HG02970 (cell line): ENCODE measurements around the gene VAMP8.
"Not testable (repeated sequence)": the region's sequence is repeated elsewhere in the genome, so short reads cannot be mapped to it uniquely, and the experiment has no call there.

Experiments
- ATAC-seq: cut with Tn5 transposase; IDR thresholded peaks from one replicate; pipeline ENCODE4 v1.9.1; 2021; ENCODE audit warnings: mild to moderate bottlenecking, moderate library complexity, moderate number of reproducible peaks; ENCODE audit not compliant: unreplicated experiment, low FRiP score

VAMP8 gene

DNA sequence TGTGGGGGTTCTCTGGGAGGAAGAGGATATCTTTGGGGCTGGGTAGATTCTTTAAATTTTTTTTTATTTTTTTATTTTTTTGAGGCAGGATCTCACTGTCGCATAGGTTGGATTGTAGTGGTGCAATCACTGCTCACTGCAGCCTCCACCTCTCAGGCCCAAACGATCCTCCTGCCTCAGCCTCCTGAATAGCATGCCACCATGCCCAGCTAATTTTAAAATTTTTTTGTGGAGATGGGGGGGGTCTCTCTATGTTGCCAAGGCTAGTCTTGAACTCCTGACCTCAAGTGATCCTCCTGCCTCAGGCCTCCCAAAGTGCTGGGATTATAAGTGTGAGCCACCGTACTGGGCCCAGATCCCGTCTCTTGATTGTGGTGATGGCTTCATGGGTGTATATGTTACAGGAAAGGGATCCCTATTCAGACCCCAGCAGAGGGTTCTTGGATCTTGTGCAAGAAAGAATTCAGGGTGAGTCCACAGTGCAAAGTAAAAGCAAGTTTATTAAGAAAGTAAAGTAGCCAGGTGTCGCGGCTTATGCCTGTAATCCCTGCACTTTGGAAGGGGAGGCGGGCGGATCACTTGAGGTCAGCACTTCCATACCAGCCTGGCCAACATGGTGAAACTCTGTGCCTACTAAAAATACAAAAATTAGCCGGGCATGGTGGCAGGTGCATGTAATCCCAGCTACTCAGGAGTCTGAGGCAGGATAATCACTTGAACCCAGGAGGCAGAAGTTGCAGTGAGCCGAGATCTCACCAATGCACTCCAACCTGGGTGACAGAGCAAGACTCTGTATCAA, 36.5 kb downstream of the VAMP8 start:
- no peak for ATAC-seq

DNA sequence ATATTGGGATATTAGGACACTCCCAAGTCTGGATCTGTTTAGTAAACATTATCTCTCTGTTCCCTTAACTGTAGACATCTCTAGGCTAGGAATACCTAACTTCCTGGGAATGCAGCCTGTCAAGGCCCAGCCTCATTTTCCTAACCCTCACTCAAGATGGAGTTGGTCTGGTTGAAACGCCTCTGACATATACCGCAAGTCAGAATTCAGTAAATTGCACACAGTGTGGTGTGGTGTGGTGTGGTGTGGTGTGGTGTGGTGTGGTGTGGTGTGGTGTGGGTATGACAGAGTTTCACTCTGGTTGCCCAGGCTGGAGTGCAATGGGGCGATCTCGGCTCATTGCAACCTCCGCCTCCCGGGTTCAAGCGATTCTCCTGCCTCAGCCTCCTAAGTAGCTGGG, 37.4 kb downstream of the VAMP8 start:
- ATAC-seq: not testable (repeated sequence)

DNA sequence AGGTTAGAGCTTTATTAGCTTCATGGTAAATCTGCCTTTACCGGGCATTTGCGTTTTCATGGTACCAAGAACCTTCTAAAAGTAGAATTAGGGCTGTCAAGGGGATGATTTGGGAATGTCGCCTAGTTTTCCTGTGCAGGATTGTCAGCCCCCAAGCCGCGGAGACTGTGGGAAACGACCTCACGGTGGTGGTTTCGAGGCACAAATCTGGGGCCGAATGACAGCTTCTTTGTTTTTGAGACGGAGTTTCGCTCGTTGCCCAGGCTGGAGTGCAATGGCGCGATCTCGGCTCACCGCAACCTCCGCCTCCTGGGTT, 38.0 kb downstream of the VAMP8 start:
- no peak for ATAC-seq

DNA sequence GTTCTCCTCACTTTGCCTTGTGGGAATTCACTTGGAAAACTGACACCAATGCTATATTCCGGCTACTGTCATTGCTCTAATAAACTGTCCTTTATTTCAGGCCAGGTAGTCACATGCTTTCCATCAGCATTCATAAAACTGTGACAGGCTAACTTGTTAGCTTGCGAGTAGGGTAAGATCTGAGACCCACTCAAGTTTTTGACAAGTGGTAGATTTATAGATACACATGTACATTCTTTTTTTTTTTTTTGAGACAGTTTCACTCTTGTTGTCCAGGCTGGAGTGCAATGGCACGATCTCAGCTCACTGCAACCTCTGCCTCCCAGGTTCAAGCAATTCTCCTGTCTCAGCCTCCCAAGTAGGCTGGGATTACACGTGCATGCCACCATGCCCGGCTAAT, 40.3 kb downstream of the VAMP8 start:
- not testable (repeated sequence) for ATAC-seq

DNA sequence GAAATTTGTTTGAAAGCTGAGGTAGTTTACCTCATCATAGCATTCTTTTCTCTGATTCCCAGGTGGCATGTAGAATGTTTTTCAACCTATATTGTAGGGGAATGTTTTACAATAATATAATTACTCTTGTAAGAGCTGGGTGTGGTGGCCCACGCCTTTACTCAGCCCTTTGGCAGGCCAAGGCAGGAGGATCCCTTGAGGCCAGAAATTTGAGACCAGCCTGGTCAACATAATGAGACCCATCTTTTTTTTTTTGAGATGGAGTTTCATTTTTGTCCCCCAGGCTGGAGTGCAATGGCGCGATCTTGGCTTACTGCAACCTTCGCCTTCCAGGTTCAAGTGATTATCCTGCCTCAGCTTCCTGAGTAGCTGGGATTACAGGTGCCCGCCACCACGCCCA, 42.2 kb downstream of the VAMP8 start:
- ATAC-seq: no peak

DNA sequence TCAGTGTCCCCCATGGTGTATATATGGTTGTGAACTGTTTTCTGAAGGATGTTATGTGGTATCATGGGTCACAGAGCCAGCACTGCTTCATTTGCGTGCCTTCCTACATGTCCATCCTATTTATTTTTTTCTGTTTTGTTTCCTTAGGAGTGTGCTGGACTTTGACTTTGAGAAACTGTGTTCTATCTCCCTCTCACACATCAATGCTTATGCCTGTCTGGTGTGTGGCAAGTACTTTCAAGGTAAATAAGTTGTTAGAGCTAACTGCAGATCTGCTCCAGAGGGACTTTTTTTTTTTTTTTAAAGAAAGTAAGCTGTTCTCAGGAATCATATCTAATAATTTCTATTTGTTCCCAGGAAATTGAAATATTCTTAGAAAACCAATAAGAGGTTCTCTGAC, 44.0 kb downstream of the VAMP8 start:
- no peak for ATAC-seq

DNA sequence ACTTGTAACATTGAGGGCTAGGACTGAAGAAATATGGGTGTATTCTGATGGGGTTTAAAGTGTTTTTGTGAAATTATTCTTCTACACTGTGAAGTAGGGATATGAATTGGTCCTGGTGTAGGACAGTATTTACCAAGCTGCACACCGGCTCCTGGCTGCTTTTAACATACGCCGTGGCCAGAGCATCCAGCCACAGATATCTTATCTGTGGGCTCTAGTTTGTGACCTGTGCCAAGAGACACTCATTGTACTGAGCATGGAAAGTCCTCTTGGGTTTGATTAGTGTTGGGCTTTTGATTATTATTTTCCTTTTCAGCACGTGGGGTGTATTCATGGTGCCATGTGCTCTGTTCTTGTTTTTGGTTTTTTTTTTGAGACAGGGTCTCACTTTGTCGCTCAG, 46.6 kb downstream of the VAMP8 start:
- ATAC-seq: no peak

DNA sequence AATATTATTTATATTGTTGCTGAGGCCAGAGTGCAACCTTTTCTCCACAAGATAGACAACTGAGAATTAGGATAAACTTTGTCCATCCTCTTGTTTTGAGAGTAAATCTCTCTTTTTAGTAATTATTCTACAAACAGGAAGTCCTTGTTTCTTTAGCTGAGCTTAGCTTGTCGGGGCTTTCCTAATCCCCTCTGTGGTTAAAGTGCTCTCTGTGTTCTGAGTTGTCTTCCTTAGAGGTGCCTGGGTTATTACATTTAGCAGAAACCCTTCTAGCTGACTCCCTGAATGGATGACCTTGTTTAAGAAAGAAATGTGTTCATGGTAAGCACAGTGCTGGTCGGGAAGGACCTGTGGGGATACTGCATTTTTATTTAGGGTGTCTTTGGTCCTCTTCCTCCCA, 51.3 kb downstream of the VAMP8 start:
- no peak for ATAC-seq

DNA sequence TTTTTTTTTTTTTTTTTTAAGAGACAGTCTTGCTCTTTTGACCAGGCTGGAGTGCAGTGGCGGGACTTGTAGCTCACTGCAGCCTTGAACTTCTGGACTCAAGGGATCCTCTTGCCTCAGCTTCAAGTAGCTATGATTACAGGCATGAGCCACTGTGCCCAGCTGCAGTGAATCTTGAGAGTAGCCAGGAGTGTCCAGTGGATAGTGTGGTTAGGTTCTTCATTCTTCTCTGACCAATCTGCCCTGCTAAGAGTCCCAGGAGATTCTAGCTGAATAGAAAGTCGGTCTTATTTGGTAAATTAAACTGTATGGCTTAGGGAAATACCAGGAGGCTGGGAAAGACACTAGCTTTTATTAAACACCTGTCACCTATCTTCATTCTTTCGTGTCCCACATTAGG, 53.9 kb downstream of the VAMP8 start:
- ATAC-seq: no peak
